ENCODE measurements around the gene C1orf52. TPM values are rescaled to one million over a fixed set of nuclear protein-coding genes. Genes with fewer than 3 reads are reported as not detected.

The C1orf52 gene
- total RNA-seq, 3 donors from 2014 or later = 11.6 to 21.6 (median 15.0) TPM

- intact Hi-C loops (cut with DNase I; ENCODE audit: low total_unique reads) = no loop called here
- DNase-seq (ENCODE audit: low spot score in 2 of 2) = no peak
- H3K27me3 ChIP-seq = no peaks in the 10 kb centered on the region
- H3K9me3 ChIP-seq = no peaks in the 10 kb centered on the region
- no peak for TF ChIP-seq POLR2AphosphoS5 (IDR thresholded peaks at IDR 0.05)
- peaks cover 0 to 9% of the 10 kb centered on the region in 2 donors for H3K4me1 ChIP-seq
- H3K36me3 ChIP-seq = no peaks in the 10 kb centered on the region
- peak overlapping the region in 1 of 2 donors; percentile 26 for H3K27ac ChIP-seq
- H3K4me3 ChIP-seq = no peak overlapping the region
Observed at GRCh38 chr1:85224734-85225623, 34.5 kb downstream of the C1orf52 start.

- Histone ChIP-seq H3K4me3 (no peak overlapping the region), H3K27me3 (no peaks in the 10 kb centered on the region), H3K9me3 (no peaks in the 10 kb centered on the region), H3K36me3 (no peaks in the 10 kb centered on the region), H3K4me1 (peaks cover 0 to 9% of the 10 kb centered on the region in 2 donors), H3K27ac (no peak overlapping the region)
- no peak for DNase-seq (ENCODE audit: low spot score in 2 of 2)
- TF ChIP-seq POLR2A (IDR thresholded peaks at IDR 0.05) (no peak), CTCF (IDR thresholded peaks at IDR 0.05) (no peak), POLR2AphosphoS5 (IDR thresholded peaks at IDR 0.05) (no peak)
- intact Hi-C loops (cut with DNase I; ENCODE audit: low total_unique reads) = no loop called here
Observed at GRCh38 chr1:85224295-85224694, 35.2 kb downstream of the C1orf52 start.

GRCh38 chr1:85223334-85223733, 36.1 kb downstream of the C1orf52 start:
- intact Hi-C loops (cut with DNase I; ENCODE audit: low total_unique reads) = no loop called here
- Histone ChIP-seq H3K4me1 (peaks cover 0 to 9% of the 10 kb centered on the region in 2 donors), H3K27me3 (no peaks in the 10 kb centered on the region), H3K27ac (no peak overlapping the region), H3K9me3 (no peaks in the 10 kb centered on the region), H3K4me3 (no peak overlapping the region), H3K36me3 (no peaks in the 10 kb centered on the region)
- no peak for DNase-seq (ENCODE audit: low spot score in 2 of 2)
- TF ChIP-seq POLR2AphosphoS5 (IDR thresholded peaks at IDR 0.05) = no peak
- no peak for TF ChIP-seq CTCF (IDR thresholded peaks at IDR 0.05)
- no peak for TF ChIP-seq POLR2A (IDR thresholded peaks at IDR 0.05)

- no peak for TF ChIP-seq POLR2AphosphoS5 (IDR thresholded peaks at IDR 0.05)
- TF ChIP-seq POLR2A (IDR thresholded peaks at IDR 0.05) = no peak
- TF ChIP-seq CTCF (IDR thresholded peaks at IDR 0.05) = no peak
- H3K36me3 ChIP-seq = no peaks in the 10 kb centered on the region
- H3K4me1 ChIP-seq = peaks cover 0 to 9% of the 10 kb centered on the region in 2 donors
Observed at GRCh38 chr1:85220756-85221201, 38.7 kb downstream of the C1orf52 start.

GRCh38 chr1:85219853-85220610, 39.4 kb downstream of the C1orf52 start:
- no peak for DNase-seq (ENCODE audit: low spot score in 2 of 2)
- no peaks in the 10 kb centered on the region for H3K9me3 ChIP-seq
- H3K4me1 ChIP-seq = peaks cover 0 to 2% of the 10 kb centered on the region in 2 donors
- H3K27ac ChIP-seq = no peak overlapping the region
- H3K4me3 ChIP-seq = no peak overlapping the region
- H3K36me3 ChIP-seq = no peaks in the 10 kb centered on the region
- no peaks in the 10 kb centered on the region for H3K27me3 ChIP-seq
- intact Hi-C loops (cut with DNase I; ENCODE audit: low total_unique reads) = no loop called here
- TF ChIP-seq CTCF (IDR thresholded peaks at IDR 0.05) (no peak), POLR2A (IDR thresholded peaks at IDR 0.05) (no peak), POLR2AphosphoS5 (IDR thresholded peaks at IDR 0.05) (no peak)

More at GRCh38 chr1:85220756-85221201, 38.7 kb downstream of the C1orf52 start:
- intact Hi-C loops (cut with DNase I; ENCODE audit: low total_unique reads) = no loop called here
- Histone ChIP-seq H3K4me3 (no peak overlapping the region), H3K27me3 (no peaks in the 10 kb centered on the region), H3K9me3 (no peaks in the 10 kb centered on the region), H3K27ac (no peak overlapping the region)
- DNase-seq (ENCODE audit: low spot score in 2 of 2) = no peak
